NCI-H128 (cell line): ENCODE results near the gene R3HDM1.
"Not testable (repeated sequence)": the region's sequence is repeated elsewhere in the genome, so short reads cannot be mapped to it uniquely, and the experiment has no call there.

Experiments
- DNase-seq: peaks from one replicate; lab custom pipeline; 2025; ENCODE audit not compliant: unreplicated experiment; lab: John Stamatoyannopoulos, UW

The R3HDM1 gene

GRCh38 chr2:135563793-135564192 is 32.5 kb downstream of the R3HDM1 start:
- DNase-seq, result no peak

GRCh38 chr2:135570884-135571283 is 39.6 kb downstream of the R3HDM1 start:
- DNase-seq, result no peak

DNA sequence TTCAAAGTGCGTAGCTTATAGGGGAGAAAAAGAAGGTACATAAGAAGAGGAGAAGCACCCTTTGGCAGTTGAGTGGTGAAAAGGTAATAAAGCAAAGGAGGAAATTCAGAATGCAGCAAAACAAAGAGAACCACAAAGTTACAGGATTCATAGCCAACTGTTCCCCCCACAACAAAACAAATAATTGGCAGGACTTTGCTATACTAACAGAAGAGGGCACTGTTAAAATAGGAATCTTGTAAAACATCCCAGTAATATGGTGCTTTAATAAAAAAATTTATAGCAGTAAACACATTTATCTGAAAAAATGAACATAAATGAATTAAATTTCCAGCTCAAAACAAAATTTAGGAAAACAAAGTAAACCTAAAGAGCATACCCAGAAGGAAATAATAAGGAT is 42.3 kb downstream of the R3HDM1 start:
- DNase-seq, result no peak

DNA sequence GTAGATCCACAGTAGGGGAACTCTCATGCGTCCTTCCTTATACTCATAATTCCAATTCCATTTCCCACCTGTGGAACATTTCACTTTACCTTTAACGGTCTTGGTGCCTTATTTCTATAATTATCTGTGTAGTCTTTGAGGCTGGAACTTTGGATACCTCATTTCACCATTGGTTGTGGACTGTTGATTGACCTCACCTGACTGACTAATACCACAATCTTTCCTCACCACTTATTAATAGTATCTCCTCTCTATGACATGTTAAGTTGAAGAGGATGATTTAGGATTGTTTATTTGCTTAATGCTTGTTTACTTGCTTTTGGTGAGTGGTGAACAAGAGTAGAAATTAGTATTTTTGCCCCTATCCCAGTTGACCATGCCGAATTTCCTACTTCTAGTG is 50.0 kb downstream of the R3HDM1 start:
- no peak for DNase-seq

GRCh38 chr2:135582383-135582782 is 51.1 kb downstream of the R3HDM1 start:
- DNase-seq, result no peak

DNA sequence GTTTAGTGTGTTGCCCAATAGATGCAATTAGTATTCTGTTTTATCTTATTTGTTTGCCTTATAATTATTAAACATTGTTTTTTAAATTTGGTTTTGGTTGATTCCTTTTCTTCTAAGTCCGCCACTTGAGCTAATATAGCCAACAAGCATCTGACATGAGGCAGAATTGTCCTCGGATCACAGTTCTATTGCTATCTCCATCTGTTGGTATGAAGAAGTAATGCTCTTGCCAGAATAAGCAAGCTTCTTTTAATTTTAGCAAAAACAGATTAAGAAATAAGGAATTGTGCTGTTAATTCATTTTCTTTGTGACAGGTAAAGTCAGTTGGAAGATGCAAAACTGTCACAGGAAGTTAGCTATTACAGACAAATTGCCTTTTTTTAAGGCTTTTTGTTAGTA is 54.3 kb downstream of the R3HDM1 start:
- DNase-seq, result no peak

DNA sequence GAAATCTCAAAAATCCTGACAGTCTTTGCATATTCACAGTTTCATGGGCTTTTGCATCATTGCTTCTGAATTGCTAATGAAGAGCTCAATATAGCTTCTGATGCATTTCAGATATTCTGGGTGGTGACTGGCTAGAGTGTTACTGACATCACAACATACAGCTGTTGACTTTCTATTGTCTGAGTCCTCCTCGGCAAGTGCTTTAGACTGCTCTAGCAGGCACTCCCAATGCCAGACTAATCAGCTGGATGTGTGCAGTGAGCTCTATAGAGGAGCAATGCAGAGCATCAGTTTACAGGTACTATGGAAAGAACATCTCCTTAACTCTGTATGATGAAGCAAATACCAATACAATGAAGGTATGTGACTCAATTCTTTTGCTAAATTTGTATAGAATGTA is 54.9 kb downstream of the R3HDM1 start:
- DNase-seq, result no peak

- DNase-seq, result no peak
These were observed 56.7 kb downstream of the R3HDM1 start for GRCh38 chr2:135587958-135588357.

- no peak for DNase-seq
These were observed 59.5 kb downstream of the R3HDM1 start for GRCh38 chr2:135590619-135591260.

DNA sequence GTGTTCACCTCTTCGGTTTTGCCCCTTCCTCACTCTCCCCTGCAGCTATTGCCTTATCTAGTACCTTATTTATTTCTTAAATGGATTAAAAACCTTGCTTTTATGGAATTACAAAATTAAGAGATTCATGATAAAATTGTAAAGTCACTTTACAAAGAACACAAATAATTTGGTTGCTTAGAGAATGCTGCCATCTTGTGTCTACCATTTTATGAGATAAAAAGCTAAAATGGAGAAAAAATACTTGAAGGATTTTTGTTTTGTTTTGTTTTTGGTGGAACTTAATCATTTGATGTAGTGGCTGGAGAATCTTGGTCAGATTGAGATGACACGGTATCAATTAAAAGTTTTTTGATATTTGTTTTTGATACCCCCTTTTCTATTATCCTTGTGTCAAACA is 69.6 kb downstream of the R3HDM1 start:
- DNase-seq, result no peak

- DNase-seq, result no peak
These were observed 72.3 kb downstream of the R3HDM1 start for GRCh38 chr2:135603543-135603942.

GRCh38 chr2:135607561-135607960 is 76.3 kb downstream of the R3HDM1 start:
- no peak for DNase-seq

GRCh38 chr2:135612319-135612718 is 81.0 kb downstream of the R3HDM1 start:
- DNase-seq, result no peak

DNA sequence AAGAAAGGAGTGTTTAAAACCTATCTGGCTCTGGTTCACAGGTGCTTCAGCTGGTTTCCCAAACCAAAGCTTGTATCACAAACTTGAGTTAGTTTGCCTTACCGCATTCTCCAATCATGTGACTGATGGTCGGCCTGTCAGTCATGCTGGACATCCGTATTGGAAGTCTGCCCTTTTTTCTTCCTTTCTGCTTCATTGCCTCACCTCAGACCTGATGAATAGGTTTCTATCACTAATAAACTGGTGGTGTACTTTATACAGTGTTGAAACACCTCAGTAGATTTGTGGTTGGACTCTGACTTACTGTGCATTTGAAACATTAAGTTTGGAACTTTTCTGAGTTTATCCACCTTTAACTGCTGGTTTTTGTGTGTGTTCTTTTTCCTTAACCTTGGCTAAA is 84.1 kb downstream of the R3HDM1 start:
- DNase-seq, result no peak

- no peak for DNase-seq
These were observed 86.3 kb downstream of the R3HDM1 start for GRCh38 chr2:135617501-135618015.

DNA sequence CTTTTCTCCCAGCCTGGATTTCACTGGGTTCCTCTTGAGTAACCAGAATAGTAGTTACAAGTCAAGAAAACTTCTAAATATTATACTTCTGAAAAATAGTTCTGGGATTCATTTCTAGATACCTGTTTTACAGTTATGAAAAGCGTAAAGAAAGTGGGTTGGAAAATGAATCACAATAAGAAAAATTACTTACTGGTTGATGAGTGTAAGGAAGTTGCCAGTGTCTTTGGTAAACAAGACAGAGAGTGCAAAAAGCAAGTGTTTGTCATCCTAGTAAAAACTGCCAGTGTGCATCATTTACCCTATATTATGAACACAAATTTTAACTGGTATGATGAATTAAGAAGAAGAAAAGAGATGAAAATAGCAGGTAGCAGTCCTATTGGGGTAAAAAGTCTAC is 88.9 kb downstream of the R3HDM1 start:
- no peak for DNase-seq

GRCh38 chr2:135629520-135629919 is 98.2 kb downstream of the R3HDM1 start:
- DNase-seq, result no peak

DNA sequence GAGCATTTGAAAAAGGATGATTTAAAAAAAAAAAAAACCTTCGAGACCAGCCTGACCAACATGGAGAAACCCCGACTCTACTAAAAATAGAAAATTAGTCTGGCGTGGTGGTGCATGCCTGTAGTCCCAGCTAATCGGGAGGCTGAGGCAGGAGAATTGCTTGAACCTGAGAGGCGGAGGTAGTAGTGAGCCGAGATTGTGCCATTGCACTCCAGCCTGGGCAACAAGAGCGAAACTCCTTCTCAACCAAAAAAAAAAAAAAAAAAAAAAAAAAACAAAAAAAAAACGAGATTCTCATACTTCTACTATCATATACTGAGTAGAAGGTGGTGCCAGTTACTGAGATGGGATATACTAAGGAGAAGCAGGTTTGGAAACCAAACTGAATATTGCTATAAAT is 98.8 kb downstream of the R3HDM1 start:
- DNase-seq, result not testable (repeated sequence)

DNA sequence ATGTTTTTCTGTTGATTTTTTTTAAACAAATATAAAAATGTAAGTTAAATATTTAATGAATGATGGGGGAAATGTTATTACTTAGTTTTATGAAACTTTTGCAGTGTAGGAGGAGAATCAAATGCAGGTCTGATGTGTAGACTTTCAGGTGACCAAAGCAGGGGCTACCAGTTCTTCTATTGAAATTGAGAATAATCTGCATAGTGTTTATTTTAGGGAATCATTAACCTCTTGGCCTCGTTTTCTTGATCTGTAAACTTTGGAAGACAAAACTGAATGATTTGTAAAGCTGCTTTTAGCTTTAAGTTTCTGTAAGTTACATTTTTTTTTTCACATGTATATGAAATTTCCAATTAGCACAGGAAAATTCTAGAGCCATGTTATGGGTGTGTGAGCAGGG is 99.2 kb downstream of the R3HDM1 start:
- DNase-seq, result no peak

- no peak for DNase-seq
These were observed 102.3 kb downstream of the R3HDM1 start for GRCh38 chr2:135633582-135633981.

DNA sequence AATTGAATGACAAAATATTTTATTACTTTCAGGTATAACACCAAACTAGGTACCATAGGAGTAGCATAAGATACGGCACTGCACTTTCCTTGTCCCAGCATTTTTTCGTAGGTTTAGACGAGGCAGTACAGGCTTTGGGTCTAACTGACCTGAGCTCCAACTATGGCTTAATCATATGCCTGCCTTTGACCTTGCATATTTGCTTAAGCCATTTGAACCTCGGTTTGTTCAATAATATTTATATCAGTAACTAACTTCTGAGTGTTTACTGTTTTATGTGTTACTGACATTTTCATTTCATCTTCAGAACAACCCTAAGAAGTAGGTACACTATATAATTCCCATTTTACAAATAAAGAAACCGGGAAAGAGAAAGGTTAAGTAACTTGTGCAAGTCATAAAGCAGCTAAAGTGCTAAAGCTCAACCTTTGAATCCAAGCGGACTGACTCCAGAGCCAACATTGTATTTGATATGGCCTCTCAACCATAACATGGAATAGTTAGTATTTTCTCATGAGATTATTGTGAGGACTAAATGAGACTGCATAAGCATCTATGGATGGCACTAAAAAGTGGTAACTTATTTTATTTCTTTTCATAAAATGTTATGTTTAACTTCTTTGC is 104.0 kb downstream of the R3HDM1 start:
- no peak for DNase-seq

DNA sequence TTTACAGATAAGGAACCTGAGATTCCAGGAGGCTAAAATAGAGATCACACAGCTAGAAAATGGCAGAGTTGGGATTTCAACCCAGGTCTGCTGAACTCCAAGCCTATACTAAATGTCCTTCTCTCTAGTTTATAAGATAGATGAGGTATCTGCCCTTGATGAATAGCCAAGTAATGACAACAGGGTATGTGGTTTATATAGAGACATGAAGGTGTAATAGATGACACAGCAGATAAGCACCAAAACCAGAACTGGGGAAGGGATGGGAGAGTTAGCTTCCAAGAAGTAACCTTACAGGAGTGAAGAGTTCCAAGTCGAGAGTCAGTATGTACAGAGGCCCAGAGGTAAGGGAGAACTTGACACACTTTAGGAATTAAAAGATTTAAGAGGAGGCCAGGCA is 105.7 kb downstream of the R3HDM1 start:
- DNase-seq, result no peak
